ENCODE data around the gene MMP11.

DNA sequence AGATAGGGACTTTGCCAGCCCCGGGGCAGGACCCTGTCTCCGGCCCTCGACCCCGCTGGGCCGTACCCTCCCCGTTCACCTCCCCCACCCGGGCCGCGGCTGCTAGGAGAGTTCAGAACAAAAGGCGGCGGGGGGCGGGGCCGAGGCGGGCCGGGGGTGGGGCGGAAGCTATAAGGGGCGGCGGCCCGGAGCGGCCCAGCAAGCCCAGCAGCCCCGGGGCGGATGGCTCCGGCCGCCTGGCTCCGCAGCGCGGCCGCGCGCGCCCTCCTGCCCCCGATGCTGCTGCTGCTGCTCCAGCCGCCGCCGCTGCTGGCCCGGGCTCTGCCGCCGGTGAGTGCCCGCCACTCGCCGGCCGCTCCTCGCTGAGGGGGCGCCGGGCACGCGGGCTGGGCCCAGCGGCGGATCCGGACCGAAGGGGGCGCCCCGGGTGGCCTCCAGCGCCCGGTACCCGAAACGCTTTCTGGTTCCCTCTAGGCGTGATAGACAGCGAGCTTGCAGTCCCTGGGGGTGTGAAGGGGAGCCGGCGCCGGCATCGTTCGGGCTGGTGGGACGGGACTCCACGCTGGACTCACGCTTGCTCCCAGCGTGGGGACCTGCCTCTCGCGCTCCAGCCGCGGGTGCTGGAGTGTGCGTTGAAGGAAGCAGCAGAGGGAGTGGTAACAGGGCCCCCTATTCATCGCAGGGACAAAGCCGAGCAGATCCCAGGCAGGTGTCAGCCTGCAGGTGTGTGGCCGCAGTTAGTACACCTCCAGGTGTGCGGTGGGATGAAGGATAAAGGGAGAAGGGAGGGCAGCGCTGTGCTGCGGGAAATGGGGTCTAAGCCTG is at the start of gene MMP11:
- TF ChIP-seq YY1 (IDR thresholded peaks at IDR 0.05; ENCODE audit: low read depth), result no peak
- TF ChIP-seq, protein P1, sequence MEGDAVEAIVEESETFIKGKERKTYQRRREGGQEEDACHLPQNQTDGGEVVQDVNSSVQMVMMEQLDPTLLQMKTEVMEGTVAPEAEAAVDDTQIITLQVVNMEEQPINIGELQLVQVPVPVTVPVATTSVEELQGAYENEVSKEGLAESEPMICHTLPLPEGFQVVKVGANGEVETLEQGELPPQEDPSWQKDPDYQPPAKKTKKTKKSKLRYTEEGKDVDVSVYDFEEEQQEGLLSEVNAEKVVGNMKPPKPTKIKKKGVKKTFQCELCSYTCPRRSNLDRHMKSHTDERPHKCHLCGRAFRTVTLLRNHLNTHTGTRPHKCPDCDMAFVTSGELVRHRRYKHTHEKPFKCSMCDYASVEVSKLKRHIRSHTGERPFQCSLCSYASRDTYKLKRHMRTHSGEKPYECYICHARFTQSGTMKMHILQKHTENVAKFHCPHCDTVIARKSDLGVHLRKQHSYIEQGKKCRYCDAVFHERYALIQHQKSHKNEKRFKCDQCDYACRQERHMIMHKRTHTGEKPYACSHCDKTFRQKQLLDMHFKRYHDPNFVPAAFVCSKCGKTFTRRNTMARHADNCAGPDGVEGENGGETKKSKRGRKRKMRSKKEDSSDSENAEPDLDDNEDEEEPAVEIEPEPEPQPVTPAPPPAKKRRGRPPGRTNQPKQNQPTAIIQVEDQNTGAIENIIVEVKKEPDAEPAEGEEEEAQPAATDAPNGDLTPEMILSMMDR (IDR thresholded peaks at IDR 0.05), result peak; percentile 34
- no peak for TF ChIP-seq GABPA (IDR thresholded peaks at IDR 0.05; ENCODE audit: low read depth)
- no peak for TF ChIP-seq ELF1 (IDR thresholded peaks at IDR 0.05)
- no peak for TF ChIP-seq RCOR1 (IDR thresholded peaks at IDR 0.05; ENCODE audit: low read length)
- TF ChIP-seq RFX5 (IDR thresholded peaks at IDR 0.05; ENCODE audit: low read length), result no peak
- no peak for TF ChIP-seq REST (IDR thresholded peaks at IDR 0.05; ENCODE audit: low read depth, low read length)
- no peak for TF ChIP-seq NRF1 (IDR thresholded peaks at IDR 0.05; ENCODE audit: low read depth, low read length)
- TF ChIP-seq SIN3A (IDR thresholded peaks at IDR 0.05; ENCODE audit: borderline replicate concordance, low read depth, low read length), result no peak
- no peak for TF ChIP-seq RXRA (IDR thresholded peaks at IDR 0.05; ENCODE audit: borderline replicate concordance, low read depth)
- no peak for TF ChIP-seq RAD21 (IDR thresholded peaks at IDR 0.05; ENCODE audit: low read length)
- TF ChIP-seq POLR2AphosphoS5 (IDR thresholded peaks at IDR 0.05; ENCODE audit: low read depth, low read length), result peak; percentile 26; the same call in 1 of the 2 replicates
- TF ChIP-seq MAX (IDR thresholded peaks at IDR 0.05; ENCODE audit: low read depth), result no peak
- TF ChIP-seq EZH2phosphoT487 (IDR thresholded peaks at IDR 0.05; ENCODE audit: borderline replicate concordance, low read depth), result no peak

All from SK-N-SH (cell line).